NB4 (cell line): ENCODE results near the gene CAPN11.

Experiments used
- MAX ChIP-seq: IDR thresholded peaks from 2 replicates; pipeline ENCODE4 v1.6.1; 2011; ENCODE audit warnings: low read depth, low read length
- MYC ChIP-seq: IDR thresholded peaks from 2 replicates; pipeline ENCODE4 v1.6.1; 2011; ENCODE audit warnings: low read depth, low read length
- POLR2A ChIP-seq: IDR thresholded peaks from 2 replicates; pipeline ENCODE4 v1.6.1; 2011; ENCODE audit warnings: mild to moderate bottlenecking; ENCODE audit not compliant: insufficient read length; ENCODE audit errors: extremely low read depth
- TF ChIP-seq, protein P1 (sequence below): IDR thresholded peaks from one replicate; pipeline ENCODE4 v1.5.1; 2012; ENCODE audit warnings: low read depth, low read length

DNA sequence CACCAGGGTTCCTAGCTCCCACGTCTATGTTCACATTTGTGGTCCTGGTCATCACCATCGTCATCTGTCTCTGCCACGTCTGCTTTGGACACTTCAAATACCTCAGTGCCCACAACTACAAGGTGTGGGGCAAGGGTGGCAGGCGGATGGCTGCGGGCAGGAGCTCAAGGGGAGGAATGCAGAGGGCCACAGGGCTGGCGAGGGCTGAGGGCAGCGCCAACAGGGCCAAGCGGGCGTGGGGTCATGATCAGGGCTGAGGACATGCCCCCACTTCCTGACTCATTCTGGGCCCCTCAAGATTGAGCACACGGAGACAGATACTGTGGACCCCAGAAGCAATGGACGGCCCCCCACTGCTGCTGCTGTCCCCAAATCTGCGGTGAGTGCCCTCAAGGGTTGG lies 4.6 kb upstream of the CAPN11 start:
- TF ChIP-seq MAX (no peak), POLR2A (no peak), MYC (no peak)
- TF ChIP-seq, protein P1, sequence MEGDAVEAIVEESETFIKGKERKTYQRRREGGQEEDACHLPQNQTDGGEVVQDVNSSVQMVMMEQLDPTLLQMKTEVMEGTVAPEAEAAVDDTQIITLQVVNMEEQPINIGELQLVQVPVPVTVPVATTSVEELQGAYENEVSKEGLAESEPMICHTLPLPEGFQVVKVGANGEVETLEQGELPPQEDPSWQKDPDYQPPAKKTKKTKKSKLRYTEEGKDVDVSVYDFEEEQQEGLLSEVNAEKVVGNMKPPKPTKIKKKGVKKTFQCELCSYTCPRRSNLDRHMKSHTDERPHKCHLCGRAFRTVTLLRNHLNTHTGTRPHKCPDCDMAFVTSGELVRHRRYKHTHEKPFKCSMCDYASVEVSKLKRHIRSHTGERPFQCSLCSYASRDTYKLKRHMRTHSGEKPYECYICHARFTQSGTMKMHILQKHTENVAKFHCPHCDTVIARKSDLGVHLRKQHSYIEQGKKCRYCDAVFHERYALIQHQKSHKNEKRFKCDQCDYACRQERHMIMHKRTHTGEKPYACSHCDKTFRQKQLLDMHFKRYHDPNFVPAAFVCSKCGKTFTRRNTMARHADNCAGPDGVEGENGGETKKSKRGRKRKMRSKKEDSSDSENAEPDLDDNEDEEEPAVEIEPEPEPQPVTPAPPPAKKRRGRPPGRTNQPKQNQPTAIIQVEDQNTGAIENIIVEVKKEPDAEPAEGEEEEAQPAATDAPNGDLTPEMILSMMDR, result no peak
